Gastrocnemius medialis (tissue), 4 donors: ENCODE measurements around the gene METRNL. TPM values are rescaled to one million over a fixed set of nuclear protein-coding genes. Genes with fewer than 3 reads are reported as not detected.
"Not testable (repeated sequence)": the region's sequence is repeated elsewhere in the genome, so short reads cannot be mapped to it uniquely, and the experiment has no call there.

Experiments
- ATAC-seq, 2 donors: fragments of 150-250 bp; one replicate each; pipeline ENCODE4 v1.9.1; 2016
- DNase-seq, 2 donors: peaks; one replicate each; pipeline ENCODE4 v3.0.0-alpha.2; 2019
- H3K27ac ChIP-seq, 4 donors: fragments of 200-600 bp; sonication (generic); 1 replicate in 1 of 4; 2 replicates in 3 of 4; pipeline ENCODE4 v1.5.1; 2016 to 2018; ENCODE audit warnings: mild to moderate bottlenecking in 2 of 4, moderate library complexity in 1 of 4
- H3K27me3 ChIP-seq, 3 donors: fragments of 200-600 bp; sonication (generic) in 2 of 3; 1 replicate in 1 of 3; 2 replicates in 2 of 3; pipeline versions ENCODE4 v1.5.1 to v1.6.0; 2016 to 2019; ENCODE audit warnings: mild to moderate bottlenecking in 1 of 3, moderate library complexity in 1 of 3
- H3K36me3 ChIP-seq, 2 donors: fragments of 200-600 bp; sonication (generic) in 1 of 2; one replicate each; pipeline ENCODE4 v1.5.1; 2017 to 2018
- H3K4me1 ChIP-seq, 2 donors: fragments of 200-600 bp; sonication (generic) in 1 of 2; one replicate each; pipeline ENCODE4 v1.5.1; 2016 to 2017; ENCODE audit warnings: mild to moderate bottlenecking in 2 of 2
- H3K4me3 ChIP-seq, 4 donors: fragments of 200-600 bp; sonication (generic) in 3 of 4; 1 replicate in 1 of 4; 2 replicates in 3 of 4; pipeline ENCODE4 v1.5.1; 2016 to 2019; ENCODE audit warnings: mild to moderate bottlenecking in 2 of 4
- H3K9me3 ChIP-seq, 3 donors: fragments of 200-600 bp; sonication (generic) in 2 of 3; 1 replicate in 1 of 3; 2 replicates in 2 of 3; pipeline ENCODE4 v1.5.1; 2016 to 2019
- CTCF ChIP-seq, 5 experiments: fragments of 450-650 bp in 3 of 5; fragments of 200-600 bp in 2 of 5; sonication (generic) in 2 of 5; IDR thresholded peaks in 4 of 5; conservative IDR thresholded peaks in 1 of 5; 1 replicate in 4 of 5; 2 replicates in 1 of 5; pipeline ENCODE4 v1.5.1; 2016 to 2019; ENCODE audit warnings: antibody characterized with exemption in 5 of 5, mild to moderate bottlenecking in 3 of 5, moderate library complexity in 3 of 5
- POLR2A ChIP-seq, 2 donors: fragments of 450-650 bp; IDR thresholded peaks; one replicate each; pipeline ENCODE4 v1.6.1; 2017; ENCODE audit warnings: antibody characterized with exemption in 2 of 2, mild to moderate bottlenecking in 2 of 2, moderate library complexity in 2 of 2
- in situ Hi-C, 4 donors: fragments of 200-750 bp; cut with MboI; loops; one replicate each; pipeline versions ENCODE4 v1.15.0 to v1.8.0; 2017; ENCODE audit warnings: low sequenced_read_pairs in 4 of 4
- intact Hi-C: fragments of 100-400 bp; cut with DNase I; formaldehyde crosslinking; loops from one replicate; pipeline ENCODE4 v1.15.1; 2023; ENCODE audit warnings: low total_unique reads
- total RNA-seq, 4 donors: library from RNA; depleted of rRNA; stranded (reverse); fragments of >200 nt; gene quantifications; one replicate each; pipeline versions ENCODE4 v1.1.0 to v1.2.3, GENCODE V29; 2016

Gene METRNL
- total RNA-seq, 4 donors from 2014 or later, result 6.6 to 19.7 (median 11.1) TPM

GRCh38 chr17:83054518-83055125, 24.8 kb upstream of the METRNL start:
- Histone ChIP-seq H3K27me3 (no peaks in the 10 kb centered on the region), H3K36me3 (no peaks in the 10 kb centered on the region), H3K9me3 (no peaks in the 10 kb centered on the region), H3K4me1 (peaks cover 24 to 35% of the 10 kb centered on the region in 2 donors), H3K4me3 (no peak overlapping the region), H3K27ac (peak overlapping the region in 2 of 4 donors; percentile 52 to 67)
- TF ChIP-seq CTCF (IDR thresholded peaks at IDR 0.05 in 4 of 5, conservative IDR thresholded peaks at IDR 0.05 in 1 of 5), result no peak
- TF ChIP-seq POLR2A (IDR thresholded peaks at IDR 0.05), result no peak
- DNase-seq, result no peak
- ATAC-seq, result no peak
- in situ Hi-C loops (no loop called here), intact Hi-C loops (loop anchor here (10.0 kb wide), 2 partner anchors 140 to 270 kb away; no protein-coding TSS in a partner anchor)

- H3K36me3 ChIP-seq, ATAC-seq, DNase-seq, H3K27me3 ChIP-seq, in situ Hi-C loops, H3K4me3 ChIP-seq, H3K9me3 ChIP-seq, H3K27ac ChIP-seq: not testable (repeated sequence)
- H3K4me1 ChIP-seq, result peaks cover 24 to 35% of the 10 kb centered on the region in 2 donors
- intact Hi-C loops, result loop anchor here (10.0 kb wide), 2 partner anchors 140 to 270 kb away; no protein-coding TSS in a partner anchor
Measured at GRCh38 chr17:83055176-83055575, 24.2 kb upstream of the METRNL start.

- DNase-seq (no peak), ATAC-seq (peak; percentile 32 to 39)
- intact Hi-C loops (loop anchor here (10.0 kb wide), 2 partner anchors 141 to 271 kb away; no protein-coding TSS in a partner anchor), in situ Hi-C loops (no loop called here)
- H3K27ac ChIP-seq, result peak overlapping the region; percentile 37 to 75 (median 58)
- H3K9me3 ChIP-seq, result no peaks in the 10 kb centered on the region
- H3K27me3 ChIP-seq, result no peaks in the 10 kb centered on the region
- no peak overlapping the region for H3K4me3 ChIP-seq
- H3K4me1 ChIP-seq, result peaks cover 24 to 32% of the 10 kb centered on the region in 2 donors
- TF ChIP-seq POLR2A (IDR thresholded peaks at IDR 0.05) (no peak), CTCF (IDR thresholded peaks at IDR 0.05 in 4 of 5, conservative IDR thresholded peaks at IDR 0.05 in 1 of 5) (no peak)
- no peaks in the 10 kb centered on the region for H3K36me3 ChIP-seq
Measured at GRCh38 chr17:83055911-83056582, 23.4 kb upstream of the METRNL start.

GRCh38 chr17:83056583-83057396, 22.6 kb upstream of the METRNL start:
- in situ Hi-C loops (no loop called here), intact Hi-C loops (loop anchor here (10.0 kb wide), 2 partner anchors 142 to 272 kb away; no protein-coding TSS in a partner anchor)
- peak overlapping the region in 3 of 4 donors; percentile 14 to 75 (median 63) for H3K27ac ChIP-seq
- peaks cover 24 to 30% of the 10 kb centered on the region in 2 donors for H3K4me1 ChIP-seq
- no peaks in the 10 kb centered on the region for H3K27me3 ChIP-seq
- TF ChIP-seq POLR2A (IDR thresholded peaks at IDR 0.05) (no peak), CTCF (IDR thresholded peaks at IDR 0.05 in 4 of 5, conservative IDR thresholded peaks at IDR 0.05 in 1 of 5) (no peak)
- ATAC-seq, result peak in 1 of 2 donors; percentile 25
- no peaks in the 10 kb centered on the region for H3K36me3 ChIP-seq
- no peaks in the 10 kb centered on the region for H3K9me3 ChIP-seq
- no peak overlapping the region for H3K4me3 ChIP-seq
- peak in 1 of 2 donors; percentile 72 for DNase-seq
